ENCODE measurements around the gene SCGB1D4.

Gene SCGB1D4

GRCh38 chr11:62260261-62260953, 38.5 kb downstream of the SCGB1D4 start:
- DNase-seq (ENCODE audit: insufficient read length, low spot score) (no peak), FAIRE-seq (no peak)
- TF ChIP-seq POLR2A (IDR thresholded peaks at IDR 0.05; ENCODE audit: low read depth, low read length), result no peak

GRCh38 chr11:62256281-62256680, 42.6 kb downstream of the SCGB1D4 start:
- DNase-seq (ENCODE audit: insufficient read length, low spot score) (no peak), FAIRE-seq (no peak)
- no peak for TF ChIP-seq POLR2A (IDR thresholded peaks at IDR 0.05; ENCODE audit: low read depth, low read length)

- TF ChIP-seq POLR2A (IDR thresholded peaks at IDR 0.05; ENCODE audit: low read depth, low read length), result no peak
- DNase-seq (ENCODE audit: insufficient read length, low spot score), result no peak
- FAIRE-seq, result no peak
These were observed 44.8 kb downstream of the SCGB1D4 start for GRCh38 chr11:62253999-62254542.

DNA sequence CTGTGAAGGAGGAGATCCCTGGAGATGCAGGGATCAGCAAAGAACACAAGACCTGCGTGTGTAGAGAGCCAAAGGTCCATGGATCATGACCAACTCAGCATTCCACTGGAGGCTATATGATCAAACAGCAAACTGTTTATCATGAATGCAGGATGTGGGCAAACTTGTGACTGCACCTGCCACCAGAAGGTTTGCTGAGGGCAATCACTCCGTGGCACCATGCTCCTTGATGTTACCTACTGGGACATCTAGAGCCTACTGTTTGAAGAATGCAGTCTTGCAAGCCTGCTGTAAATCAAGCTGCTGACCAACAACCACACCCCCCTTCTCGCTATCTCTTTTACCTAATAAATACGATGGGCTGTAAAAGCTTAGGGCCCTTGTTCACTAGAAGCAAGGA, 47.2 kb downstream of the SCGB1D4 start:
- TF ChIP-seq POLR2A (IDR thresholded peaks at IDR 0.05; ENCODE audit: low read depth, low read length), result no peak
- FAIRE-seq (no peak), DNase-seq (ENCODE audit: insufficient read length, low spot score) (no peak)

Measured in H54 (cell line).